Neural progenitor cell (in vitro differentiated cells): Measurements from ENCODE around the gene TNXB. TPM values are rescaled to one million over a fixed set of nuclear protein-coding genes. Genes with fewer than 3 reads are reported as not detected.

ENCODE experiments used
- DNase-seq: peaks from one replicate; pipeline ENCODE4 v3.0.0-alpha.2; 2016; ENCODE audit warnings: low spot score
- H2AFZ ChIP-seq: fragments of 200-600 bp; sonication (generic); replicated peaks from 2 replicates; pipeline ENCODE4 v1.6.1; 2016; ENCODE audit warnings: antibody characterized with exemption
- H3F3A ChIP-seq: fragments of 200-600 bp; sonication (generic); 2 replicates; pipeline ENCODE4 v1.6.1; 2016; ENCODE audit warnings: antibody characterized with exemption, low read depth
- H3K27ac ChIP-seq: fragments of 200-600 bp; sonication (generic); 2 replicates; pipeline ENCODE4 v1.5.1; 2016; ENCODE audit warnings: mild to moderate bottlenecking
- H3K27me3 ChIP-seq: fragments of 200-600 bp; sonication (generic); 2 replicates; pipeline ENCODE4 v1.6.1; 2016; ENCODE audit warnings: mild to moderate bottlenecking, moderate library complexity
- H3K36me3 ChIP-seq: fragments of 200-600 bp; sonication (generic); 2 replicates; pipeline ENCODE4 v1.5.1; 2016
- H3K4me1 ChIP-seq: fragments of 200-600 bp; sonication (generic); 2 replicates; pipeline ENCODE4 v1.6.1; 2016; ENCODE audit warnings: mixed run types
- H3K4me2 ChIP-seq: fragments of 200-600 bp; sonication (generic); 2 replicates; pipeline ENCODE4 v1.6.1; 2016
- H3K4me3 ChIP-seq: fragments of 200-600 bp; sonication (generic); 2 replicates; pipeline ENCODE4 v1.5.1; 2016
- H3K79me2 ChIP-seq: fragments of 200-600 bp; sonication (generic); 2 replicates; pipeline ENCODE4 v1.6.1; 2016; ENCODE audit warnings: low read depth
- H3K9ac ChIP-seq: fragments of 200-600 bp; sonication (generic); 2 replicates; pipeline ENCODE4 v1.6.1; 2016
- H3K9me3 ChIP-seq: fragments of 200-600 bp; sonication (generic); 2 replicates; pipeline ENCODE4 v1.5.1; 2016; ENCODE audit warnings: low read depth
- H4K20me1 ChIP-seq: fragments of 200-600 bp; sonication (generic); 2 replicates; pipeline ENCODE4 v1.6.1; 2016; ENCODE audit warnings: low read depth
- H3K27ac Mint-ChIP-seq: 3 replicates; pipeline ENCODE4 v1.8.0; 2021; ENCODE audit warnings: mixed read lengths
- H3K27me3 Mint-ChIP-seq: 2 replicates; pipeline ENCODE4 v1.8.0; 2022; ENCODE audit warnings: low read depth, mild to moderate bottlenecking, inconsistent platforms, moderate library complexity, mixed read lengths; ENCODE audit not compliant: insufficient read depth
- H3K36me3 Mint-ChIP-seq: 3 replicates; pipeline ENCODE4 v1.8.0; 2021; ENCODE audit warnings: mixed read lengths
- H3K4me1 Mint-ChIP-seq: 3 replicates; pipeline ENCODE4 v1.8.0; 2021; ENCODE audit warnings: mixed read lengths
- H3K4me3 Mint-ChIP-seq: 3 replicates; pipeline ENCODE4 v1.8.0; 2021; ENCODE audit warnings: mild to moderate bottlenecking, moderate library complexity, mixed read lengths
- H3K9me3 Mint-ChIP-seq: 3 replicates; pipeline ENCODE4 v1.8.0; 2020; ENCODE audit warnings: mixed read lengths
- CTCF ChIP-seq: fragments of 200-600 bp; sonication (generic); IDR thresholded peaks from 2 replicates; pipeline ENCODE4 v1.5.1; 2017; ENCODE audit warnings: antibody characterized with exemption, mild to moderate bottlenecking
- EZH2 ChIP-seq: fragments of 200-600 bp; sonication (generic); IDR thresholded peaks from 2 replicates; pipeline ENCODE4 v1.6.1; 2017; ENCODE audit warnings: antibody characterized with exemption, mild to moderate bottlenecking, moderate library complexity
- EZH2phosphoT487 ChIP-seq: fragments of 200-600 bp; sonication (generic); IDR thresholded peaks from 2 replicates; pipeline ENCODE4 v1.6.1; 2017; ENCODE audit warnings: antibody characterized with exemption
- total RNA-seq: library from RNA; depleted of rRNA; stranded (reverse); fragments of >200 nt; gene quantifications from 2 replicates; pipeline ENCODE4 v1.2.3, GENCODE V29; 2015; ENCODE audit warnings: low replicate concordance

Gene TNXB
- total RNA-seq, 1 donor from 2014 or later, result 0.71 TPM

- Histone ChIP-seq H3K27me3 (no peaks in the 10 kb centered on the region), H3K9me3 (no peaks in the 10 kb centered on the region), H3K79me2 (no peaks in the 10 kb centered on the region), H3K36me3 (no peaks in the 10 kb centered on the region), H3K4me3 (no peak overlapping the region), H3F3A (peaks cover 8% of the 10 kb centered on the region), H3K4me2 (no peak overlapping the region), H4K20me1 (no peaks in the 10 kb centered on the region), H2AFZ (no peak overlapping the region), H3K4me1 (peaks cover 23% of the 10 kb centered on the region), H3K27ac (no peak overlapping the region), H3K9ac (no peak overlapping the region)
- TF ChIP-seq CTCF (no peak), EZH2 (no peak), EZH2phosphoT487 (no peak)
- H3K27ac Mint-ChIP-seq, result peak overlapping the region; percentile 50
- peaks cover 4% of the 10 kb centered on the region for H3K27me3 Mint-ChIP-seq
- no peaks in the 10 kb centered on the region for H3K36me3 Mint-ChIP-seq
- H3K4me3 Mint-ChIP-seq, result no peak overlapping the region
- no peak for DNase-seq
- H3K4me1 Mint-ChIP-seq, result peaks cover 52% of the 10 kb centered on the region
- H3K9me3 Mint-ChIP-seq, result no peaks in the 10 kb centered on the region
Measured at GRCh38 chr6:32074996-32075532, 34.1 kb downstream of the TNXB start.

GRCh38 chr6:32073613-32074012, 35.5 kb downstream of the TNXB start:
- H3K79me2 ChIP-seq, result no peaks in the 10 kb centered on the region
- no peak overlapping the region for H3K4me2 ChIP-seq
- H3K36me3 ChIP-seq, result no peaks in the 10 kb centered on the region
- no peak for TF ChIP-seq EZH2
- TF ChIP-seq CTCF, result no peak
- TF ChIP-seq EZH2phosphoT487, result no peak
- H3K27me3 ChIP-seq, result no peaks in the 10 kb centered on the region
- Mint-ChIP-seq H3K36me3 (no peaks in the 10 kb centered on the region), H3K4me3 (no peak overlapping the region), H3K9me3 (no peaks in the 10 kb centered on the region), H3K27ac (no peak overlapping the region), H3K27me3 (peaks cover 4% of the 10 kb centered on the region), H3K4me1 (peaks cover 50% of the 10 kb centered on the region)
- no peak overlapping the region for H3K27ac ChIP-seq
- peaks cover 8% of the 10 kb centered on the region for H3F3A ChIP-seq
- H3K9me3 ChIP-seq, result no peaks in the 10 kb centered on the region
- H3K4me3 ChIP-seq, result no peak overlapping the region
- no peak overlapping the region for H2AFZ ChIP-seq
- H4K20me1 ChIP-seq, result no peaks in the 10 kb centered on the region
- DNase-seq, result no peak
- H3K4me1 ChIP-seq, result peaks cover 23% of the 10 kb centered on the region
- no peak overlapping the region for H3K9ac ChIP-seq

GRCh38 chr6:32073101-32073500, 36.0 kb downstream of the TNXB start:
- Histone ChIP-seq H4K20me1 (no peaks in the 10 kb centered on the region), H3K4me2 (peak overlapping the region; percentile 45), H3K9me3 (no peaks in the 10 kb centered on the region), H3K27ac (no peak overlapping the region), H3K36me3 (no peaks in the 10 kb centered on the region), H3K4me1 (peaks cover 23% of the 10 kb centered on the region), H3K27me3 (no peaks in the 10 kb centered on the region), H3F3A (peaks cover 8% of the 10 kb centered on the region), H3K79me2 (no peaks in the 10 kb centered on the region), H2AFZ (no peak overlapping the region), H3K9ac (no peak overlapping the region), H3K4me3 (no peak overlapping the region)
- peaks cover 4% of the 10 kb centered on the region for H3K27me3 Mint-ChIP-seq
- H3K4me3 Mint-ChIP-seq, result no peak overlapping the region
- TF ChIP-seq EZH2phosphoT487 (no peak), CTCF (no peak), EZH2 (no peak)
- no peaks in the 10 kb centered on the region for H3K9me3 Mint-ChIP-seq
- no peaks in the 10 kb centered on the region for H3K36me3 Mint-ChIP-seq
- H3K27ac Mint-ChIP-seq, result peak overlapping the region; percentile 46
- DNase-seq, result peak; percentile 39
- peaks cover 50% of the 10 kb centered on the region for H3K4me1 Mint-ChIP-seq
